Measurements from ENCODE around the gene ZNF853. TPM values are rescaled to one million over a fixed set of nuclear protein-coding genes. Genes with fewer than 3 reads are reported as not detected.

ZNF853 gene
- total RNA-seq, 1 experiment from 2014 or later = 1.0 TPM

DNA sequence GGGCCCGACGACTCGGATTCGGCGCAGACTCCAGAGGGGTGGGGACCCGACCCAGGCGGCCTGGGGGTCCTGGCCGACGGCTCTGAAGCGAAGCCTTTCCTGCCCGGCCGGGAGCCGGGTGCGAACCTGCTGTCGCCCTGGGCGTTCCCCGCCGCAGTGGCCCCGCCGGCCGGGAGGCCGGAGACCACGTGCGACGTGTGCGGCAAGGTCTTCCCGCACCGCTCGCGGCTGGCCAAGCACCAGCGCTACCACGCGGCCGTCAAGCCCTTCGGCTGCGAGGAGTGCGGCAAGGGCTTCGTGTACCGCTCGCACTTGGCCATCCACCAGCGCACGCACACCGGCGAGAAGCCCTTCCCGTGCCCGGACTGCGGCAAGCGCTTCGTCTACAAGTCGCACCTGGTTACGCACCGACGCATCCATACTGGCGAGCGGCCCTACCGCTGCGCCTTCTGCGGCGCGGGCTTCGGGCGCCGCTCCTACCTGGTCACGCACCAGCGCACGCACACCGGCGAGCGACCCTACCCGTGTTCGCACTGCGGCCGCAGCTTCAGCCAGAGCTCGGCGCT is 37.1 kb downstream of the ZNF853 start:
- no peak for ATAC-seq
- CTCF ChIA-PET = no interaction called here
- TF ChIP-seq EZH2phosphoT487 (IDR thresholded peaks at IDR 0.05; ENCODE audit: borderline replicate concordance, low read length) (no peak), EZH2 (IDR thresholded peaks at IDR 0.05; ENCODE audit: low read length, unreplicated experiment) (no peak), CTCF (conservative IDR thresholded peaks at IDR 0.05; ENCODE audit: low read depth, low read length) (no peak)

DNA sequence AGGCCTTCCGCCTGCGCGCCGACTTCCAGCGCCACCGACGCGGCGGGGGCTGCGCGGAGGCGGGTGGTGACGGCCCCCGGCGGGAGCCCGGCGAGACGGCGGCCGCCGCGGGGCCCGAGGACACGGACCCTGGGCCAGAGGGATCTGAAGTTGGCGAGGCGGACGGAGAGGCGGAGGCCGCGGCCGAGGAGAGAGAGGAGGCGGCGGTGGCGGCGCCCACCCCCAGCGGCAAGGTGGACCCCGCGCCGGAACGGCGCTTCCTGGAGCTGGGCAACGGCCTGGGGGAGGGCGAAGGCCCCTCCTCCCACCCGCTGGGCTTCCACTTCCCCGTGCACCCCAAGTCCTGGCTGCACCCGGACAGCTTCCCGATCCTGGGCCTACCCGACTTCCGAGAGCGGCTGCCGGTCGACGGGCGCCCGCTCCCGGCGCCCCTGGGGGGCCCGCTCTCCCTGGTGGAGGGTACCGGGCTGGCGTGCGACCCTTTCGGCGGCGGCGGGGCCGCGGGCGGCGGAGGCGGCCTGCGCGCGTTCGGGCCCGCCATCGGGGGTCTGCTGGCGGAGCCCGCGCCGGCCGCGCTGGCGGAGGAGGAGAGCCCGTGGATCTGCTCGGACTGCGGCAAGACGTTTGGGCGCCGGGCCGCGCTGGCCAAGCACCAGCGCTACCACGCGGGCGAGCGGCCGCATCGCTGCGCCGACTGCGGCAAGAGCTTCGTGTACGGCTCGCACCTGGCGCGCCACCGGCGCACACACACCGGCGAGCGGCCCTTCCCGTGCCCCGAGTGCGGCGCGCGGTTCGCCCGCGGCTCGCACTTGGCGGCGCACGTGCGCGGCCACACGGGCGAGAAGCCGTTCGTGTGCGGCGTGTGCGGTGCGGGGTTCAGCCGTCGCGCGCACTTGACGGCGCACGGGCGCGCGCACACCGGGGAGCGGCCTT is 37.9 kb downstream of the ZNF853 start:
- intact Hi-C loops (cut with micrococcal nuclease) = no loop called here
- Histone ChIP-seq H3K27me3 (ENCODE audit: low read length) (no peaks in the 10 kb centered on the region), H3K9ac (ENCODE audit: low read length) (no peak overlapping the region), H3K4me3 (ENCODE audit: low read length) (no peak overlapping the region), H3K79me2 (ENCODE audit: low read length) (no peaks in the 10 kb centered on the region), H3K27ac (ENCODE audit: low read length) (no peak overlapping the region), H4K20me1 (ENCODE audit: low read length) (no peaks in the 10 kb centered on the region), H3K36me3 (ENCODE audit: low read depth, low read length) (peaks cover 44% of the 10 kb centered on the region), H3K9me3 (ENCODE audit: low read length) (no peaks in the 10 kb centered on the region), H3K4me1 (ENCODE audit: insufficient read depth, low read length) (no peaks in the 10 kb centered on the region), H3K9me2 (replicated peaks; ENCODE audit: low read length) (no peaks in the 10 kb centered on the region), H2AFZ (ENCODE audit: low read length) (no peak overlapping the region), H3F3A (ENCODE audit: low read length, unreplicated experiment) (no peaks in the 10 kb centered on the region), H3K4me2 (ENCODE audit: low read length) (no peak overlapping the region)
- DNase-seq (no peak), ATAC-seq (no peak)
- ChIA-PET POLR2A (ENCODE audit: unreplicated experiment) (no interaction called here), CTCF (no interaction called here)
- BruUV-seq (replicated peaks) = no TSS peak
- TF ChIP-seq CTCF (conservative IDR thresholded peaks at IDR 0.05; ENCODE audit: low read depth, low read length) (no peak), EZH2phosphoT487 (IDR thresholded peaks at IDR 0.05; ENCODE audit: borderline replicate concordance, low read length) (no peak), EZH2 (IDR thresholded peaks at IDR 0.05; ENCODE audit: low read length, unreplicated experiment) (no peak)

More for the DNA sequence above, 37.1 kb downstream of the ZNF853 start:
- no peak for DNase-seq
- Histone ChIP-seq H2AFZ (ENCODE audit: low read length) (no peak overlapping the region), H4K20me1 (ENCODE audit: low read length) (no peaks in the 10 kb centered on the region), H3K4me3 (ENCODE audit: low read length) (no peak overlapping the region), H3K9me2 (replicated peaks; ENCODE audit: low read length) (no peaks in the 10 kb centered on the region), H3K27ac (ENCODE audit: low read length) (no peak overlapping the region), H3K4me2 (ENCODE audit: low read length) (no peak overlapping the region), H3K4me1 (ENCODE audit: insufficient read depth, low read length) (no peaks in the 10 kb centered on the region), H3K9ac (ENCODE audit: low read length) (no peak overlapping the region), H3K36me3 (ENCODE audit: low read depth, low read length) (peaks cover 45% of the 10 kb centered on the region), H3K79me2 (ENCODE audit: low read length) (no peaks in the 10 kb centered on the region), H3F3A (ENCODE audit: low read length, unreplicated experiment) (no peaks in the 10 kb centered on the region), H3K27me3 (ENCODE audit: low read length) (no peaks in the 10 kb centered on the region), H3K9me3 (ENCODE audit: low read length) (no peaks in the 10 kb centered on the region)
- intact Hi-C loops (cut with micrococcal nuclease) = no loop called here
- BruUV-seq (replicated peaks) = no TSS peak
- POLR2A ChIA-PET (ENCODE audit: unreplicated experiment) = no interaction called here
